ENCODE data around the gene HLA-DMA.

HLA-DMA gene

GRCh38 chr6:32912951-32913350 is 39.9 kb downstream of the HLA-DMA start:
- no peak for DNase-seq

- no peak for DNase-seq
These were observed 44.0 kb downstream of the HLA-DMA start for GRCh38 chr6:32908897-32909296.

GRCh38 chr6:32906539-32906938 is 46.4 kb downstream of the HLA-DMA start:
- DNase-seq, result no peak

- DNase-seq, result no peak
These were observed 47.8 kb downstream of the HLA-DMA start for GRCh38 chr6:32905078-32905477.

GRCh38 chr6:32903952-32904351 is 48.9 kb downstream of the HLA-DMA start:
- no peak for DNase-seq
